Esophagus muscularis mucosa (tissue), 4 donors: ENCODE measurements around the gene RPRD1B. TPM values are rescaled to one million over a fixed set of nuclear protein-coding genes. Genes with fewer than 3 reads are reported as not detected.
A peak's percentile ranks its signal among the peaks of the same experiment; 100 is the strongest.

Experiments used
- DNase-seq: peaks from one replicate; pipeline ENCODE4 v3.0.0-alpha.2; 2017; ENCODE audit errors: extremely low spot score
- H3K27ac ChIP-seq, 4 donors: fragments of 200-600 bp; sonication (generic); replicated peaks in 1 of 4; 1 replicate in 3 of 4; 2 replicates in 1 of 4; pipeline ENCODE4 v1.5.1; 2016 to 2019; ENCODE audit warnings: mild to moderate bottlenecking in 1 of 4
- H3K27me3 ChIP-seq, 4 donors: fragments of 200-600 bp; sonication (generic); one replicate each; pipeline versions ENCODE4 v1.5.1 to v1.6.0; 2016 to 2019
- H3K36me3 ChIP-seq, 4 donors: fragments of 200-600 bp; sonication (generic); one replicate each; pipeline ENCODE4 v1.5.1; 2016 to 2019
- H3K4me1 ChIP-seq, 4 donors: fragments of 200-600 bp; sonication (generic); one replicate each; pipeline ENCODE4 v1.5.1; 2016 to 2019
- H3K4me3 ChIP-seq, 4 donors: fragments of 200-600 bp; sonication (generic); 1 replicate in 2 of 4; 2 replicates in 2 of 4; pipeline ENCODE4 v1.5.1; 2016 to 2019; ENCODE audit warnings: mild to moderate bottlenecking in 4 of 4, moderate library complexity in 1 of 4
- H3K9me3 ChIP-seq, 4 donors: fragments of 200-600 bp; sonication (generic); 1 replicate in 3 of 4; 2 replicates in 1 of 4; pipeline ENCODE4 v1.5.1; 2016 to 2019
- EP300 ChIP-seq: sonication (generic); formaldehyde crosslinking; IDR thresholded peaks from one replicate; pipeline ENCODE4 v1.6.1; 2017; ENCODE audit warnings: antibody characterized with exemption
- POLR2A ChIP-seq: fragments of 450-650 bp; IDR thresholded peaks from one replicate; pipeline ENCODE4 v1.6.1; 2017; ENCODE audit warnings: antibody characterized with exemption, moderate library complexity, mild to moderate bottlenecking, low read depth
- POLR2AphosphoS5 ChIP-seq, 2 donors: sonication (generic); formaldehyde crosslinking; IDR thresholded peaks; one replicate each; pipeline ENCODE4 v1.6.1; 2017; ENCODE audit warnings: antibody characterized with exemption in 2 of 2
- WGBS: methylation state at CpG from one replicate; pipeline ENCODE4 v1.1.5; 2018; 5-methylcytosine and 5-hydroxymethylcytosine counted together
- intact Hi-C: fragments of 100-400 bp; cut with DNase I; formaldehyde crosslinking; loops from one replicate; pipeline ENCODE4 v1.15.1; 2023
- small RNA-seq, 3 donors: library from RNA; depleted of rRNA; stranded (forward); fragments of <200 nt; gene quantifications; one replicate each; pipeline ENCODE3, GENCODE V24; 2016
- total RNA-seq, 4 donors: library from RNA; depleted of rRNA; stranded (reverse); fragments of >200 nt; gene quantifications; one replicate each; pipeline versions ENCODE4 v1.1.0 to v1.2.1, GENCODE V29; 2016
- TF ChIP-seq, protein P1 (sequence below), 3 experiments: fragments of 200-600 bp in 2 of 3; fragments of 450-650 bp in 1 of 3; sonication (generic) in 2 of 3; IDR thresholded peaks; one replicate each; pipeline ENCODE4 v1.5.1; 2017 to 2019; ENCODE audit warnings: antibody characterized with exemption in 3 of 3, mild to moderate bottlenecking in 2 of 3, moderate library complexity in 1 of 3

RPRD1B gene
- total RNA-seq, 4 donors from 2014 or later, result 26.7 to 39.5 (median 33.8) TPM

DNA sequence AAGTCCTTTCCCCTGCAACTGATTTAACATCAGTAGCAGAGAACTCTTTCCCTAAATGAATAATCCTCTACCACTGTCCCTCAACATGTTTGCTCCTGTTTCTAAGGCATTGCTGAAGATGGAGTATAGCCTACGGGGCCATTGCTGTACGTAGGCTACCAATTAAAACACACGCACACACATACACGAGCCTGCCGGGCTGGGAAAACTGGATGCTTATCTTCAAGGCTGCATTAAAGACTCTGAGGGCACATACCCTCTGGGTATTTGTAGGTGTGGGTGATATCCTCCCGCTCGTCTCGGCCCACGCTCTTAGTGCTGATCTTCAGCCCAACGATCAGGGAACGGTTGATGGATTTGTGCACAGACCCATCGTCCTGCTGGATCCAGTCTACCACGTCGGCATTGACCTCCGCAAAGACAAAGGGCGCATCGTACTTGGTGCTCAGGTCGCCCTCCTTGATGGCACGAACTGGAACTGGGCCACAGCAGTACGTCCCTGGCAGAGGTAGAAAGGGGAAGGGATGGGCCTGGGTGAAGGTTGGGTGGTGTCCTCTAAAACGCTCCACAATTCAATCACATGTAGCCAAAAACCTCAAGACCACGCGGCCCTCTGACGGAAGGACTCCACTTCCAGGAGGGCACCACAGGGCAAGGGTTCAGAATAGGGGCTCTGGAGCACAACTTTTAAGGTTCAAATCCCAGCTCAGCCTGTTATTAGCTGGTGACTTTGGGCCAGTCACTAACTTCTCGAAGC lies 105.8 kb downstream of the RPRD1B start:
- H3K27me3 ChIP-seq, result no peaks in the 10 kb centered on the region
- DNase-seq, result no peak
- TF ChIP-seq EP300 (no peak), POLR2AphosphoS5 (IDR thresholded peaks at IDR 0.05) (no peak), POLR2A (no peak)
- TF ChIP-seq, protein P1, sequence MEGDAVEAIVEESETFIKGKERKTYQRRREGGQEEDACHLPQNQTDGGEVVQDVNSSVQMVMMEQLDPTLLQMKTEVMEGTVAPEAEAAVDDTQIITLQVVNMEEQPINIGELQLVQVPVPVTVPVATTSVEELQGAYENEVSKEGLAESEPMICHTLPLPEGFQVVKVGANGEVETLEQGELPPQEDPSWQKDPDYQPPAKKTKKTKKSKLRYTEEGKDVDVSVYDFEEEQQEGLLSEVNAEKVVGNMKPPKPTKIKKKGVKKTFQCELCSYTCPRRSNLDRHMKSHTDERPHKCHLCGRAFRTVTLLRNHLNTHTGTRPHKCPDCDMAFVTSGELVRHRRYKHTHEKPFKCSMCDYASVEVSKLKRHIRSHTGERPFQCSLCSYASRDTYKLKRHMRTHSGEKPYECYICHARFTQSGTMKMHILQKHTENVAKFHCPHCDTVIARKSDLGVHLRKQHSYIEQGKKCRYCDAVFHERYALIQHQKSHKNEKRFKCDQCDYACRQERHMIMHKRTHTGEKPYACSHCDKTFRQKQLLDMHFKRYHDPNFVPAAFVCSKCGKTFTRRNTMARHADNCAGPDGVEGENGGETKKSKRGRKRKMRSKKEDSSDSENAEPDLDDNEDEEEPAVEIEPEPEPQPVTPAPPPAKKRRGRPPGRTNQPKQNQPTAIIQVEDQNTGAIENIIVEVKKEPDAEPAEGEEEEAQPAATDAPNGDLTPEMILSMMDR (IDR thresholded peaks at IDR 0.05), result no peak
- H3K36me3 ChIP-seq, result peaks cover 27 to 90% (median 83%) of the 10 kb centered on the region in 4 donors
- no peak overlapping the region for H3K4me3 ChIP-seq
- intact Hi-C loops, result no loop called here
- H3K27ac ChIP-seq, result peak overlapping the region in 1 of 4 donors; percentile 23
- peaks cover 28 to 43% (median 36%) of the 10 kb centered on the region in 4 donors for H3K4me1 ChIP-seq
- WGBS, result 92% methylated on average over 24 of the region's 25 CpGs
- H3K9me3 ChIP-seq, result no peaks in the 10 kb centered on the region

DNA sequence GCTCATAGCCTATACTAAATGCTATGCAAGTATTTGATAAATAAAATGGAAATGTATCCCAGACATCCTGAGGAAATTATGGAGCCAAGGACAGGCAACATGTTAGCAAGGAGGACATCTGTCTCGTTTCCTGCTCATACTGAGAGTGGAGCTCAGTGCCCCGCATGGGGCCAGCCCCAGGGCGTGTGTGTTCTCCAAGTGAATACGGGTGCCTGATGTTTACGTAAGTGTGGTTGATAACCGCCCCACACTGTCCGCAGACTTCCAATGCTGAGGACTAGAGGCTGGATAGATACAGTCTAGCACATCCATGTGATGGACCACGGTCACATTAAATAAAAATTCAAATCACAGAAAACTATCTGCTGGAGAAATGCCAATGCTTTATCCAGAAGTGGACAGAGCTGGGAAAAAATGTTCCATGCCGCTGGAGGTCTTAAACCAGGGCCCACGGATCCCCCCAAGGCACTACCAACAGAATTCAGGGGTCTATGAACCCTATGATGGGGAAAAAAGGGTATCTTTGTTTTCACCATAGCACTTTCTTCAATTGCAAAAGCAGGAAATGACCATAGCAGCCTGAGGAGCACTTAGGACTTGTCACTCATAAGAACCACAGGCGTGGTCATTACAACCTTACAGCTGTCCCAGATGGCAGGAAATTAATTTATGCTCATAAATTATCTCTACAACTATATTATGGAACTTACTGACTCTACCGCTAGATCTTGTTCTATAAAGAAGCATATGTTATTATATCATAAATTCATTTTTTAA lies 106.6 kb downstream of the RPRD1B start:
- Histone ChIP-seq H3K27ac (peak overlapping the region in 2 of 4 donors; percentile 23), H3K9me3 (no peaks in the 10 kb centered on the region), H3K27me3 (no peaks in the 10 kb centered on the region), H3K4me1 (peaks cover 29 to 51% (median 37%) of the 10 kb centered on the region in 4 donors), H3K36me3 (peaks cover 27 to 96% (median 80%) of the 10 kb centered on the region in 4 donors), H3K4me3 (no peak overlapping the region)
- intact Hi-C loops, result no loop called here
- TF ChIP-seq, protein P1 (IDR thresholded peaks at IDR 0.05), result no peak
- DNase-seq, result no peak
- 74% methylated on average over 12 of the region's 12 CpGs for WGBS

DNA sequence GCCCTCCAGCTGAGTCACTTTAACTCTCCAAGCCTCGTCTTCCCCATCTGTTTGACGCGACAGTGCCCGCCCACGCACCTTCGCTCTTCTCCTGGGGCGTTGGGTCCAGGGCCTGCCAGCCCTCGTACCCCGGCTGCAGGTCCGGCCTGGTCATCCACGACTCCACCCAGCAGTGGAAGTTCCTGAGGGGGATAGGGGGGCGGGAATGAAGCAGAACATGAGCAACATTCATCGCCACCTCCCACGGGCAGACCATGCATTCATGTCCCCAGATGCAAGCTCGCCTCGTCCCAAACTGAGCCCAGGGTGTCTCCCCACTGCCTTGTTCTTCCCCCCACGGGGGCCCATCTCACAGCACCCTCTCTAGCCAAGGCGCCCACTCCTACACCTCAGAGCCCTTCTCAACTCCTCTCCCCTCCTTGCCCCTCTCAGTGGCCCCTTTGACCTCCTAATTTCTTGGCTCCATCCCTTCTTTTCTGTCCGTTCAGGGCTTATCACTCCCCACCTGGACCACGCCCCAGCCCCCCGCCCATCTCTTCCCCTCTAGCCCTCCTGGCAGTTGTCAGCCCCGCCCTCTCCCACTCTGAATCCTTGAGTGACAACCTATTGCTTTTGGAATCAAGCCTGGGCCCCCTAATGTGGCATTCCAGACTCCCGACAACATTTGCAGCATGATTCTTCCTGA lies 107.8 kb downstream of the RPRD1B start:
- no peak for DNase-seq
- 83% methylated on average over 23 of the region's 23 CpGs for WGBS

More for the DNA sequence above, 107.8 kb downstream of the RPRD1B start:
- no peak overlapping the region for H3K4me3 ChIP-seq
- intact Hi-C loops, result no loop called here
- peaks cover 33 to 44% (median 36%) of the 10 kb centered on the region in 4 donors for H3K4me1 ChIP-seq
- peaks cover 26 to 96% (median 72%) of the 10 kb centered on the region in 4 donors for H3K36me3 ChIP-seq
- peak overlapping the region; percentile 20 to 87 (median 80) for H3K27ac ChIP-seq
- H3K27me3 ChIP-seq, result no peaks in the 10 kb centered on the region
- TF ChIP-seq EP300, result no peak
- TF ChIP-seq POLR2A, result no peak
- TF ChIP-seq, protein P1 (IDR thresholded peaks at IDR 0.05), result no peak
- no peak for TF ChIP-seq POLR2AphosphoS5 (IDR thresholded peaks at IDR 0.05)
- no peaks in the 10 kb centered on the region for H3K9me3 ChIP-seq

Small RNA genes lying within 50 kb of the gene (small RNA-seq; reads per million reads assigned to genes)
- 0 reads per million in 3 donors for gene RN7SL237P

Other genes starting within 250 kb of the RPRD1B start
- gene VSTM2L, start 130.6 kb upstream of the RPRD1B start, total RNA-seq, result 10 to 100 TPM in 2 of 4 donors, 1 to 10 TPM in 2; 7.5 to 11.7 (median 10.1) TPM
- gene TTI1, start 290 bp upstream of the RPRD1B start, total RNA-seq, result 10 to 100 TPM; 11.3 to 14.3 (median 12.4) TPM
- gene TGM2, start 131.5 kb downstream of the RPRD1B start, total RNA-seq, result 100 to 1,000 TPM; 170 to 385 (median 212) TPM
- gene KIAA1755, start 227.0 kb downstream of the RPRD1B start, total RNA-seq, result 10 to 100 TPM in 1 of 4 donors, 1 to 10 TPM in 3; 7.3 to 13.3 (median 8.5) TPM